ENCODE measurements around the gene COL8A1. TPM values are rescaled to one million over a fixed set of nuclear protein-coding genes. Genes with fewer than 3 reads are reported as not detected.

COL8A1 gene
- total RNA-seq, 2 donors from 2014 or later, result 19.4 to 35.8 TPM

DNA sequence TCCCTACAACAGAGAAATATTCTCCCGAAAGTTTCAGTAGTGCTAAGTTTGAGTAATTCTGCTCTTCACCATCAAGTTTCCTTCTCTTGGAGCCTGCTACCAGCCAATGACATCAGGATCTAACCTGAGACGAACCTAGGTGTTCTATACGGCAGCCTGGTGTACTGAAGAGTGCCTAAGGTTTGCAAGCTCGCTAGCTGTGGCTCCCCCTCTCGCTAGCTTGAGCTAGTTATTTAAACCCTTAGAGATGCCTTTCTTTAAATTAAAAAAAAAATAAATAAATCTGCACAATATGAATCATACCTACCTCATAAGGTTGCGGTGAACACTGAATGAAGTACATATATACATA, 1.4 kb upstream of the COL8A1 start:
- intact Hi-C loops (cut with DNase I), result no loop called here
- ATAC-seq (peak in 1 of 2 donors; percentile 16), DNase-seq (no peak)

DNA sequence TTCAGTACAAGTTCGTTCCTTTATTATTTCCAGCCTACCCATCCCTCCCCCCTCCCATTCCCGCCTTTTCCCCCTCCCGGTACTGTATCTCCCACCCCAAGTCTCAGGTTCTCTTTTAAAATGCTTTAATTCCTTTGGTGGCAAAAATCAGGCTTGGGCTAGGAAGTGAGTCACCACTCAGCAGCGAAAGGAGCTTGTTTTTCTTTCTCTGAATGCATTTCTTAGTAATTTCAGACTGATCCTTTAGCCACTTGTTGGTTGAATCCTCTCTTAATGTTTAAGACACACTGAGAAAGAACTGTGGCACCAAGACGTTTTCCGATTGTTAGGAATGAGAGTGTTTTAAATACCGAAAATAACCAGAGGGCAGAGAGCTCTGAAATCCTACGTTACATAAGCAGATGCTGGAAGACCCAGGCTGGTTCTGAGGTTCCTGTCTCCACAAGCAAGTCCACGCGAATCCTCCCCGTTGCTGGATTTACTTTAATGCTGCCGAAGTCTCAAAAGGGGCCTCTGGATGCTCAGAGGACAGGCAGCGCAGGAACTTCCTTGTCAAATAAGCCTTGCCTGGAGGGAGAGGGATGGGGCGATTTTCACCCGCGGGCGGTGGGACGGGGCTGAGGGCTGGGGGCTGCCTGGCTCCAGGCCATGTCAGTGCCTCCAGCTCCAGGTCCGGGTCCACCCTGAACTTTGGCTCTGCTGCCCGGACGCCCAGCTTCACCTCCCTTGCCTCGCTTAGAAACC, 854 bp upstream of the COL8A1 start:
- DNase-seq (peak; percentile 35), ATAC-seq (peak; percentile 46 to 47)
- intact Hi-C loops (cut with DNase I), result no loop called here

DNA sequence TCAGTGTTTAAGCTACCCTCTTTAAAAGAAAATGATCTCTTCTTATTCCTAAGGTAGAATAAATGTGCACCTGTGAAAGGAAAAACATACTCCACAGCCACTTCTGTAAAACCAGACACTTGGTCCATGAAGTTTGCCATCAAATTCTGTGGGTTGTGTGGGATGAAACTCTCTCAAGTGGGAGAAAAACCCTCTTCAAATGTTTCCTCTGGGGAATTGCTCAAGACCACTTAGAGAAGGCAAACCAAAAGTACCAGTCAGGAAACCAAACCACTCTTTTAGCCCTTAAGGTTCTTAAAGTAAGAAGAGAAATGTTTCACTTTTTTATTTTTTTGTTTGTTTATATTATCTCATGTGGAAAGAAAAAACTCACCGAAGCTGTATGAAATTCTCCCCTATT, 1.2 kb downstream of the COL8A1 start:
- no peak for ATAC-seq
- intact Hi-C loops (cut with DNase I), result no loop called here
- no peak for DNase-seq

DNA sequence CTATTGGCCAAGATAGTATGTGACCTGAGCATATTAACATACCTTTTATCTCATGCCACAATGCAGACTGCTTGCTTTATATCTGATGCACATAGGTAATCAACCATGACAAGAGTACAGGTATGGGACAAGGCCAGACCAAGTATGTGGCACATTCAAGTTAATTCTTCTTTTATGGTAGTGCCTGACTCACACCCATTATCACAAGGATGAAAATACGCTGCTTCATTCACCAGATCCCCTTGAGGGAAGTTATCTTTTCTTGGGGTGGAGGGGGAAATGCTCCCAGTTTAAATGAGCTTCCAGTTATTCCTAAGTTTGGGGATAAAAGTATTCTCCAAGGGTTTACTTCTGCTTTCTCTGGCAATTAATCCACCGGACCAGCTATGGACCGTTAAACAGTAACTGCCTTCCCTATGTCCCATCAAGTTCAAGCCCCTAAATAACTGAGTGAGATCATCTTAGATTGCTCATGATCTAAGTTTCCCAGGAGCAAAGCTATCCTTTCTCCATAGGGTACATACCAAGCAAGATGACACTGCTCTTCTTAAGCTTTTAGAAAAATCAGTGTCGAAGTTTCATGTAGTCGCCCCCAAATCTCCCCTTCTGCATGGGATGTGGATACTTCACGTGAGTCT, 1.9 kb downstream of the COL8A1 start:
- no peak for DNase-seq
- no peak for ATAC-seq
- intact Hi-C loops (cut with DNase I), result loop anchor here in 1 of 2 donors (10.0 kb wide), 1 partner anchor 114 kb away; no protein-coding TSS in a partner anchor

DNA sequence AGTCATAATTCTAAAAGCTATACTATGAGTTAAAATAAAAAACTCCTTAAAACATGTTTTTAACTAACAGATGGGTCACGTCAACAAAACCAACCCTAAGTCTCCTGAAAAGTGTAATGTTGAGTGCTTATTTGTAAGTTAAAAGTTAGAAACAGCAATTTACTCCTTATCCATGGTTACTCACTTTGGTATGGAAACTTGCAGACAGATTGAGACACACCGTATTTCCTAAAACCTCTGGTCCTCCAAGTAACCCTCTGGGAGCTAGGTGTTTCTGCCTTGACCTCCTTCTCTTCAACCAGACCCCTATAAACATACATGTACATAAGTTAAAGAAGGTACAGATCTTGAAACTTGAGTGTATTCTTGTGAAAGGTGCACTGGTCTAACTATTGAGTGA, 3.1 kb downstream of the COL8A1 start:
- ATAC-seq (no peak), DNase-seq (no peak)
- intact Hi-C loops (cut with DNase I), result loop anchor here in 1 of 2 donors (10.0 kb wide), 1 partner anchor 113 kb away; no protein-coding TSS in a partner anchor

DNA sequence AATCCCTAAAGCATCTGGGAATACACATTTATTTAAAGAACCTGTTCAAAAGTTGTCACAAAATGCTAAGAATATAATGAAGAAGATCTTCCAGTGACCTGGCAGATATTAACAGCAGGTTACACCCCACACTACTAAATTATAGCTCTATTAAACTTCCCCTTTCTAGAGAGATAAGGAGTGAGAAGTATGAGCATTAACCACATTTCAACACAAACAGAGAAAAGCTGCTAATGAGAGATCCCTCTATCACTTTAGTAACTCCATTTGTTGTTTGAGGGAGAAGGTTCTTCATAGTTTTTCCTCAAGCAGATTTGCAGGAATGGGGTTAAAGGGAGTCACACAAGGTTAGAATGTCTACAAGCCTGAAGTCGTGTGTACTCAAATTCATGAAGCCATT, 3.6 kb downstream of the COL8A1 start:
- ATAC-seq, result no peak

DNA sequence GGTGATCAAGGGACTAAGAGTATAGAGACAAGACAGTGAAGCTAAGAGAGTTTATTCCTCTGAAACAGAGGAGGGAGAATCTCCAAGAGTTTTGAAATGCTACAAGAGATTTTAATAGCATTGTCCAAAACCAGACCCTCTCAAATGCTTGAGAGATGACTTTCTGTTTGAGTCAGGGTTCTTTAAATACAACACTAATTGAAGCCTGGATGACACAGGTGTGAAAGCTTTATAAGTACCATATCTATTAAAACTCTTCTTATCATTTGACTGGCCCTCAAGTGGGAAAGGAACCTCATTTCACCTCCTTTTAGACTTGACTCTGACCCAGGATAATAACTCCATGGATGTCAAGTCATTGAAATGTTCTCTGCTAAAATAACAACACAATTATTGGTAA, 5.6 kb downstream of the COL8A1 start:
- DNase-seq, result no peak
- intact Hi-C loops (cut with DNase I), result loop anchor here in 1 of 2 donors (10.0 kb wide), 1 partner anchor 111 kb away; no protein-coding TSS in a partner anchor
- ATAC-seq, result no peak

More for the DNA sequence above, 3.6 kb downstream of the COL8A1 start:
- intact Hi-C loops (cut with DNase I), result loop anchor here in 1 of 2 donors (10.0 kb wide), 1 partner anchor 113 kb away; no protein-coding TSS in a partner anchor
- DNase-seq, result no peak

DNA sequence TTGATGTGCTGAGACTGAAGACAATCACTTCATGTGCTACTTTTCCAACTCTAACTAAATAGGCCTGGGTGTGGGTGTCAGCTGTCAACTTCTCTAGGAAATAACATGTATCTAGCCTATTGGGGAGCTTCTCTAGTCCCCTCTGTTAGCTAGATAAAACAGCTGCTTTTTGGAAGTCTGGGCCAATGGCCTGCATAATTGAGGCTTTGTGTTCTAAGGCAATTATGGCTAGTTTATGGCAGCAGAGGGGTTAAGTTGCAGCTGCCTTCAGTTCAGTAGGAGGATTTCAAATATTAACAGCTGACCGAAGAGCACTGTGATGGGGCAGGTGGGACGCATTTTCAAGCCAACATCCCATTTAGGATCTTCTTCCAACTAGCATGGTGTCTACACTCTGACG, 6.4 kb downstream of the COL8A1 start:
- ATAC-seq (no peak), DNase-seq (no peak)
- intact Hi-C loops (cut with DNase I), result loop anchor here in 1 of 2 donors (5.0 to 10.0 kb wide), 2 partner anchors 43 to 110 kb away; no protein-coding TSS in a partner anchor

DNA sequence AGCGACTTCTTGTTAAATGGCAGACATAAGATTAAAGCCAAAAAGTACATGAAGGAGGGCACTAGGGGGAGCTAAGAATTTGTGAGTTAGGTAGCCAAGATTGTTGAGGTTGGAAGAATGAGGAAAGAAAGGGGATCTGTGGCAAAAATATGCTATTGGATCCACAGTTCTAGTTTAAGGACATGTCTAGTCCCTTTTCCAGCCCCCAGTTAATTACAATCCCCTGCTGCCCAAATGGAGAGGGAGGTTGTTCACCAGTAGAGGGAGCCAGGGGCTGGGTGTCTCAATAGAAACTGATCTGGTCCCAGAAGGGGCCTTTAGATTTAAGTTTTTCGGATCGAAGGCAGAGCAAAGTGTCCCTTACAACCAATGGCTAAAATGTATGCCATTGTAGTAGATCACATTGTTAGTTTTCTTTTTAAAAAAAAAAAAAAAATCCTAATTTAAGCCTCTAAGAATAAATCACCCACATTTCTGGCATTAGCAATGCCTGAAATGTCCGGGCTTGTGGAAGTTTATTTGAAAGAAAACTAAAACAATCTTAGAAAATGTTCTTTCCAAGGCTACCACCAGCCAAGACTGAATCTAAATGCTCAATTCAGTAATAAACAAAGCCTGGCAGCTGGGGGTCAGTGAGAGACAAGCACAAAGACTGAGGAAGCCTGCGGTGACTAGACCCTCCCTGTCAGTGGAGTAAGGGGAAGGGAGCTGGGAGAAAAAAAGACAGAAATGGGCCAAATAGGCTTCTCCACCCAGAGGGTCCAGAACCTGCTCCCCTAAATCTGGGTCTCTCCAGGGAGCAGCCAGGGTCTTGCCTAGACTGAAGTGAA, 7.1 kb downstream of the COL8A1 start:
- DNase-seq (no peak), ATAC-seq (peak; percentile 8 to 35)
- intact Hi-C loops (cut with DNase I), result loop anchor here in 1 of 2 donors (5.0 to 10.0 kb wide), 2 partner anchors 42 to 109 kb away; no protein-coding TSS in a partner anchor

DNA sequence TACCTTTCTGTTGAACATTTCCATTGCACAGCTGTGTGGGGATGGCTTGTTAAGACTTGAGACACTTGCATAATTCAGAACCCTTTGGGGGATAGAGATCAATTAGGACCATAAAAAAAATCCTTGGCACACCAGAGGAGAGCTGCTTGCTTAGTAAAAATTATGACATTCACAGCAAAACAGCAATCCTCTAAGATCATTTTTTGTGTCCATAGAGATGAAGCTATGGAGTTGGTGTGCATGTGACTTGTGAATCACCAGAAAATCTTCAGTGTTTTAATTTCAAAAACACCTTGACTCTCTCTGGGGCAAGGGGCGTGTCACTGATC, 7.7 kb downstream of the COL8A1 start:
- intact Hi-C loops (cut with DNase I), result loop anchor here in 1 of 2 donors (5.0 to 10.0 kb wide), 2 partner anchors 41 to 109 kb away; no protein-coding TSS in a partner anchor
- DNase-seq (no peak), ATAC-seq (peak in 1 of 2 donors; percentile 29)

DNA sequence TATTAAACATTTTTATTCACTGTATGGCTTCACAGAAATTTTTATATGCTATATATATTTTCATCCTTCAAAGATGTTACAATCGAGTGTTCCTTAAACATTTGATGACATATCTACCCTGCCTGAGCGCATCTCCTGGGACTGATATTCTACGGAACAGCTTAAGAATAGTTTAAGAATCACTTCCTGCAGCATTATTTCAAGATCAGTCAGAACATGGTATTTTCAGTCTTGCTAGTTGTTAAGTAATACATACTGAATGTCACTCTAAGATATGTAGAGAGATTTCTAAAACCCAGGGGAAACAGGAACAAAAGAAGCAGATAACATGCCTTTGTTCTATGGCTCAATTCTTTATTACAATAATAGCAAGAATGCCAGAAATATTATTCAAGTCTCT, 8.7 kb downstream of the COL8A1 start:
- intact Hi-C loops (cut with DNase I), result loop anchor here in 1 of 2 donors (5.0 to 10.0 kb wide), 2 partner anchors 40 to 108 kb away; no protein-coding TSS in a partner anchor
- no peak for DNase-seq
- no peak for ATAC-seq

DNA sequence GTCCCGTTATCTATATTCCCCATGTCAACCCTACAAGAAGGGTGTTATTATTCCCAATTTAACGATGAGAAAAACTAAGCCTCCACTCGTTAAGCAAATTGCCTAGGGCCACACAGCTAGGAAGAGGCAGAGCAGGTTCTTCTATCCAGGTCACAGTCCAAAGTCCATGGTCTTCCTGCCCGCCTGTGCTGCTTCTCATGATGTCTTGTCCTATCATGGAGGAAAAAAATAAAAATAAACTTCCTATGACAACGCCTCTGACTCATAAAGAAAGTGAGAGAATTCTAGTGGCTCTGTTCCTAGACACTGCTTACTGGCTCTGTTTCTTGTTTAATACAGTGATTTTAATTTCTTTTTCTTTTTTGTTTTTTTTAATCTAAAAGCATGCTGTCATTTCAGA, 9.7 kb downstream of the COL8A1 start:
- intact Hi-C loops (cut with DNase I), result loop anchor here in 1 of 2 donors (5.0 to 10.0 kb wide), 2 partner anchors 39 to 107 kb away; no protein-coding TSS in a partner anchor
- DNase-seq (no peak), ATAC-seq (peak; percentile 60 to 70)

DNA sequence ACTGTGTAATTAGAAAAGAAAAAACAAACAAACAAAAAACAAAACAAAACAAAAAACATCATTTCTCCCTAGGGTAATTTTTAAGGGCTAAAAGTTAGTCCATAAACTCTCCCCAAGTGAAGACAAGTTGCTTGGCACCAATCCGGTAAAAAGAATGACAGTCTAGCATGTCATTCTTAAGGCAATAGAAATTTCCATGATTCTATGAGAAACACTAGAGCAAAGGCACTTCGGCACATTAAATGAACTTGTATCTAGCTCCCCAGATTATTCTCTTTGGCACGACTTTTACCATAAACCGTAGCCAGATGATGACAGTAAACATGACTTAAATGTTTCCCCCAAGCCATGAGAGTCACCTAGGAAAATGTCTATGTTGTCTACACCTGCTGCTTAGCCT, 10.1 kb downstream of the COL8A1 start:
- intact Hi-C loops (cut with DNase I), result loop anchor here in 1 of 2 donors (5.0 to 10.0 kb wide), 2 partner anchors 39 to 106 kb away; no protein-coding TSS in a partner anchor
- ATAC-seq (no peak), DNase-seq (no peak)

DNA sequence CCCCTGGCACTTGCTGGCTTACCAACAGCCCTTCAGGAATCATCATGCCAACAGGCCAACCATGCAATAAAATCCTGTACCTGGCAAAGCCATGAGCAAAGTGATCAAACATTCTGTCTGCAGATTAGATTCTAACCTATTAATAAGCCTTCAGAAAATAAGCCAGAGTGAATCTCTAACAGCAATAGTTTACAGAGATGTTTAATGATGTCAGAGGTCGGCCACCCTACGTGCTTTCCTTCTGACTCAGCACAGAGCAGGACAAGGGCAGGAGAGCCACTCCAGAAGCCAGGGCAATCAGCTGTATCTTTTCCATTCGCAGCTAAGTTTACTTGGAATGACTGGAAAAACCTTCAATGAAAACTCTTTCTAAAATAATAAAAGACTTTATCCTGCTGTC, 13.1 kb downstream of the COL8A1 start:
- DNase-seq (peak; percentile 47), ATAC-seq (peak in 1 of 2 donors; percentile 67)
- intact Hi-C loops (cut with DNase I), result no loop called here

DNA sequence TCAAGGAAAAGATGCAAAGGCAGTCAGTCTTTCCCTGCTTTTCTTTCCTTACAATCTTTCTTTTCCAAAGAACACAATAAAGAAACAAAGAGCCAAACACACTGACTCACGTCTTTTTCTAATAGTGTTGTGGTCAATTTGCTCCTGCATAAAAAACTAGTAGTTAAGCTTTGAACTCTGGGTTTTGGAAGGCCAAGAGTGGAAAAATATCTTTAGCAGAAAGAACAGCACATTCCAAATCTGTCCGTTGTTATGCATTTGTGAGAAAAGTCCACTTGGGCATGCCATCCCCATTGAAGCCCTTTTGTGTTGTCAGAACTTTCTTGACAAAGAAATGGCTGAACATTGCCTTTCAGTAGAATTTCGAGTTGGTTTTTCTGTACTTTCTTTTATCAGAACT, 18.2 kb downstream of the COL8A1 start:
- intact Hi-C loops (cut with DNase I), result no loop called here
- ATAC-seq, result no peak
- no peak for DNase-seq

DNA sequence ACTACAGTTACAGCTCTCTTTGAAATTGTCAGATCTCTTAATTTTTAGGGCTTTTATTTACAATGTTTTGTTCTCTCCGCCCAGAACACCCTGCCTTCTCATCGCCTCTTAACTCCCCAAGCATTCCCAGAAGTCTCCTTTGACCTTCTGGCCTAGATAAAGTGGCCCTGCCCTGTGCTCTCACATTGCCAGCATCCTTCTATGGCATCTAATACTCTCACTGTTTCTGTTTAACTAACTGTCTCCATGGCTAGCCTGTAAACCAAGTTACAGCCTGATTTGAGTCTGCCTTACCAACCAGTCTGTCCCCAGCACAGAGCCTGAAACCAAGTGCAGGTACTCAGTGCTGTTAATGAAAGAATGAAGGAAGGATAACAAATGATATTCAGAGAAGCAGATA, 19.9 kb downstream of the COL8A1 start:
- intact Hi-C loops (cut with DNase I), result no loop called here
- ATAC-seq (peak; percentile 23 to 52), DNase-seq (no peak)

DNA sequence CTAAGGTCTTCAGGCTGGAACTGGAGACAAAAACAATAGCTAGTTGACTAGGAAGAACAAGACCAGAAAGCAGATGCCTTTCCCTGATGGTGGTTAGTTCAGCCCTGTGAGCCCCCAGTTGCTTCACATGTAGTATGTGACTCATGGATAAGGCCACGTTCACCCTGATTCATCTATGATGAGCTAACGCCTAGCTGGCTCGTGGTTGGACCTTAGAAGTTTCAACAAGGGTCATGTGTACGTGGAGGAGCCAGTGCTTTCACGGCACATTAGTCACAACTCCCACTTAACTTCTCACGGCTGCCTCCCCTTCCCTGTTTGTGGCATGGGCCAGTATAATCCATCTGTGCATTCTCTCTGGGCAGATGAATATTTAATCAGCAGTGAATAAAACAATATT, 20.6 kb downstream of the COL8A1 start:
- peak; percentile 51 for DNase-seq
- ATAC-seq, result peak in 1 of 2 donors; percentile 94
- intact Hi-C loops (cut with DNase I), result no loop called here

DNA sequence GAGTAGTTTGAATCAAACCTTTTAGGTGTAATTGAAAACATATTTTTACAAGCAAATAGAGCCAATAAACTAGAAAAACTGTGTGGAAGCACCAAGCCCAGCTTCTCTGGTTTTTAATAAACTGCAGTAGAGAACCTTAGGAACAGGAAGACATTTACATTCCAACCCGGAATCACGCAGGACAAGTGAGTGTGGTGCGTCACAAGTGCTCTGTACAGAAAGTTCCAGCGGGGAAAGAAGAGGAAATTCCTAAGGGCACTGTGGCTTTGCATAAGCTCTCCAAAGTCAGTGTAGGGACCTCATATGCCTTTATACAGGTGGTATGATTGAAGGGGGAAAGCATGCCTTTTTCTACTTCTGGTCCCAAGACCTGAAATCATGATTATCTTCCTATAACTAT, 21.6 kb downstream of the COL8A1 start:
- intact Hi-C loops (cut with DNase I), result no loop called here
- ATAC-seq (peak in 1 of 2 donors; percentile 7), DNase-seq (no peak)

DNA sequence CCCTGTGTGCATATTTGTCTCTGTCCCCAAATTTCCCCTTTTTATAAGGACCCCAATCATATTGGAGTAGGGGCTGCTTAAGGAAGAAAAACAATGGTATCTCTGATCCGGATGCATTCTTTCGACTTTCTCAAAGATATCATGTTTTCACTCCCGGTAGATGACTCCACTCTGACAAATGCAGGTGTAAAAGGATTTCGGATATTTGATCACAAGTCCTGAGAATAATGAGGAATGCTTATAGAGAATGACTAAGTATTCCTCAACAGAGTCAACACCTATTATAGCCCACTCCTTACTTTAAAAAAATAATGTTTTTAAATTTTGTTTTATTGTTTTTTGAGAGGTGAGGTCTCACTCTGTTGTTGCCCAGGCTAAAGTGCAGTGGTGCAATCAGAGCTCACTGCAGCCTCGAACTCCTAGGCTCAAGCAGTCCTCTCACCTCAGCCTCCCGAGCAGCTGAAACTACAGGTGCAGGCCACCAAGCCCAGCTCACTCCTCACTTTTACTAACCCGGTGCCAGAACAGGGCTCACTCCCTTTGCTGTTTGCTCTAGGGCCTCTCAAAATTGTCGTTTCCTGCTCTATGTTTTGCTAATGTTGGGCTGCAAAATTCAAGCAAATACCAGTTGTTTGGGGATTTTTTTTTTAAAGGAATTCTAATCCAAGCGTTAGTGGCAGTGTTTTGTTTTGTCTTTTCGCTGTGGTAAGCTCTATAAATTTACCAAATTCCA, 24.6 kb downstream of the COL8A1 start:
- intact Hi-C loops (cut with DNase I), result no loop called here
- ATAC-seq (no peak), DNase-seq (no peak)

All from left cardiac atrium (tissue), 4 donors.